Loucy (cell line): ENCODE data around the gene SEMA5A.
"Not testable (repeated sequence)": the region's sequence is repeated elsewhere in the genome, so short reads cannot be mapped to it uniquely, and the experiment has no call there.

Source experiments
- EZH2phosphoT487 ChIP-seq: fragments of 200-600 bp; IDR thresholded peaks from 2 replicates; pipeline ENCODE4 v1.6.1; 2018; ENCODE audit warnings: antibody characterized with exemption, mild to moderate bottlenecking, moderate library complexity, borderline replicate concordance
- TF ChIP-seq, protein P1 (sequence below): fragments of 200-600 bp; sonication (generic); conservative IDR thresholded peaks from 2 replicates; pipeline ENCODE4 v1.5.1; 2014; ENCODE audit warnings: mild to moderate bottlenecking, antibody characterized with exemption, low read length

DNA sequence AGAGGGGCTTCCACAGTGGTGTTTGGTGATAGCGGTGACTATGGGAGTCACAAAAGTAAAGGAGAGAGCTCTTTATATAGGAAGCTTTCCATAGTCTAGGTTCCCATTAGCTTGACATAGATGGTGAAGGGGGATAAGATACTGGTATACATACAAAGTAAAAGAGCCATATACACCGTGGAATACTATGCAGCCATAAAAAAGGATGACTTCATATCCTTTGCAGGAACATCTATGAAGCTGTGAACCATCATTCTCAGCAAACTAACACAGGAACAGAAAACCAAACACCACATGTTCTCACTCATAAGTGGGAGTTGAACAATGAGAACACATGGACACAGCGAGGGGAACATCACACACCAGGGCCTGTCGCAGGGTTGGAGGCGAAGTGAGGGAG lies 146.1 kb downstream of the SEMA5A start:
- TF ChIP-seq, protein P1, sequence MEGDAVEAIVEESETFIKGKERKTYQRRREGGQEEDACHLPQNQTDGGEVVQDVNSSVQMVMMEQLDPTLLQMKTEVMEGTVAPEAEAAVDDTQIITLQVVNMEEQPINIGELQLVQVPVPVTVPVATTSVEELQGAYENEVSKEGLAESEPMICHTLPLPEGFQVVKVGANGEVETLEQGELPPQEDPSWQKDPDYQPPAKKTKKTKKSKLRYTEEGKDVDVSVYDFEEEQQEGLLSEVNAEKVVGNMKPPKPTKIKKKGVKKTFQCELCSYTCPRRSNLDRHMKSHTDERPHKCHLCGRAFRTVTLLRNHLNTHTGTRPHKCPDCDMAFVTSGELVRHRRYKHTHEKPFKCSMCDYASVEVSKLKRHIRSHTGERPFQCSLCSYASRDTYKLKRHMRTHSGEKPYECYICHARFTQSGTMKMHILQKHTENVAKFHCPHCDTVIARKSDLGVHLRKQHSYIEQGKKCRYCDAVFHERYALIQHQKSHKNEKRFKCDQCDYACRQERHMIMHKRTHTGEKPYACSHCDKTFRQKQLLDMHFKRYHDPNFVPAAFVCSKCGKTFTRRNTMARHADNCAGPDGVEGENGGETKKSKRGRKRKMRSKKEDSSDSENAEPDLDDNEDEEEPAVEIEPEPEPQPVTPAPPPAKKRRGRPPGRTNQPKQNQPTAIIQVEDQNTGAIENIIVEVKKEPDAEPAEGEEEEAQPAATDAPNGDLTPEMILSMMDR = not testable (repeated sequence)
- not testable (repeated sequence) for TF ChIP-seq EZH2phosphoT487
